Endothelial cell of umbilical vein (primary cell): Measurements from ENCODE around the gene AFTPH. TPM values are rescaled to one million over a fixed set of nuclear protein-coding genes. Genes with fewer than 3 reads are reported as not detected.
A peak's percentile ranks its signal among the peaks of the same experiment; 100 is the strongest.

ENCODE experiments used
- BruUV-seq: library from RNA; stranded (reverse); fragments of 400-500 nt; replicated peaks from 2 replicates; lab custom pipeline; 2021; lab: Mats Ljungman, UMichigan
- CTCF ChIA-PET: fragments of 300-600, 350-600 bp; sonication (Branson Sonifier 250); formaldehyde crosslinking; loops from one replicate; lab custom pipeline; 2021; ENCODE audit warnings: antibody characterized with exemption, inconsistent platforms; lab: Charles Lee
- POLR2A ChIA-PET: fragments of 300-600, 350-600 bp; sonication (Branson Sonifier 250); formaldehyde crosslinking; loops from one replicate; lab custom pipeline; 2021; ENCODE audit warnings: antibody characterized with exemption, inconsistent platforms; lab: Charles Lee
- DNase-seq: peaks from one replicate; pipeline ENCODE4 v3.0.0-alpha.2; 2011; ENCODE audit warnings: low read depth, low spot score
- FAIRE-seq: peaks from 2 replicates; lab custom pipeline; 2011; peaks lifted over from hg19 to GRCh38; lab: Jason Lieb, UNC
- H2AFZ ChIP-seq: 2 replicates; pipeline ENCODE4 v1.6.0; 2012; ENCODE audit warnings: low read depth, low read length, control low read depth, inconsistent platforms
- H3K27ac ChIP-seq: 2 replicates; pipeline ENCODE4 v1.5.1; 2011; ENCODE audit warnings: low read depth, mild to moderate bottlenecking, control low read depth, low read length, moderate library complexity; ENCODE audit not compliant: insufficient read depth
- H3K27me3 ChIP-seq, 2 experiments: 2 replicates each; pipeline versions ENCODE4 v1.6.0 to v1.6.1; 2011; ENCODE audit warnings: low read length in 2 of 2, mixed read lengths in 1 of 2; ENCODE audit not compliant: control insufficient read depth in 2 of 2, insufficient read depth in 2 of 2
- H3K36me3 ChIP-seq, 2 experiments: 2 replicates in 1 of 2; 3 replicates in 1 of 2; pipeline ENCODE4 v1.5.1; 2011; ENCODE audit warnings: low read length in 2 of 2, mild to moderate bottlenecking in 1 of 2, moderate library complexity in 1 of 2; ENCODE audit not compliant: control insufficient read depth in 2 of 2, insufficient read depth in 2 of 2; ENCODE audit errors: extremely low read depth in 1 of 2
- H3K4me1 ChIP-seq: 3 replicates; pipeline ENCODE4 v1.5.1; 2011; ENCODE audit warnings: mild to moderate bottlenecking, low read length; ENCODE audit not compliant: control insufficient read depth, insufficient read depth; ENCODE audit errors: extremely low read depth
- H3K4me2 ChIP-seq: 2 replicates; pipeline ENCODE4 v1.6.1; 2011; ENCODE audit warnings: low read length, control low read depth, mixed read lengths; ENCODE audit not compliant: insufficient read depth
- H3K4me3 ChIP-seq, 3 experiments: fragments of 200-600 bp in 1 of 3; sonication (generic), shearing (Covaris generic) in 1 of 3; replicated peaks in 1 of 3; 2 replicates each; pipeline ENCODE4 v1.5.1; 2011 to 2016; ENCODE audit warnings: control low read depth in 3 of 3, low read length in 3 of 3, mild to moderate bottlenecking in 2 of 3, inconsistent platforms in 1 of 3, low read depth in 1 of 3, moderate library complexity in 1 of 3; ENCODE audit not compliant: insufficient read depth in 1 of 3
- H3K79me2 ChIP-seq: 2 replicates; pipeline ENCODE4 v1.6.0; 2012; ENCODE audit warnings: low read length, inconsistent platforms; ENCODE audit not compliant: control insufficient read depth, insufficient read depth
- H3K9ac ChIP-seq: replicated peaks from 2 replicates; pipeline ENCODE3; 2011; ENCODE audit warnings: low read length, control low read depth; ENCODE audit not compliant: insufficient read depth; ENCODE audit errors: extremely low read depth
- H3K9me1 ChIP-seq: replicated peaks from 3 replicates; pipeline ENCODE4 v1.6.0; 2011; ENCODE audit warnings: mild to moderate bottlenecking, low read length; ENCODE audit not compliant: control insufficient read depth, insufficient read depth; ENCODE audit errors: extremely low read depth
- H3K9me3 ChIP-seq: replicated peaks from 2 replicates; pipeline ENCODE4 v1.5.1; 2012; ENCODE audit warnings: low read length, inconsistent platforms; ENCODE audit not compliant: control insufficient read depth, insufficient read depth
- H4K20me1 ChIP-seq: replicated peaks from 2 replicates; pipeline ENCODE3; 2011; ENCODE audit warnings: mild to moderate bottlenecking, low read length; ENCODE audit not compliant: control insufficient read depth, insufficient read depth; ENCODE audit errors: extremely low read depth
- EZH2 ChIP-seq: IDR thresholded peaks from 2 replicates; pipeline ENCODE4 v1.6.1; 2012; ENCODE audit warnings: borderline replicate concordance, low read depth, mild to moderate bottlenecking, moderate library complexity, low read length, inconsistent platforms; ENCODE audit not compliant: severe bottlenecking
- FOS ChIP-seq: IDR thresholded peaks from 2 replicates; pipeline ENCODE4 v1.6.1; 2011; ENCODE audit warnings: mild to moderate bottlenecking, low read length, moderate library complexity, borderline replicate concordance; ENCODE audit not compliant: insufficient read depth
- GATA2 ChIP-seq: IDR thresholded peaks from 2 replicates; pipeline ENCODE4 v1.7.0; 2011; ENCODE audit warnings: low read depth, mild to moderate bottlenecking, moderate library complexity, mixed read lengths, low read length; ENCODE audit not compliant: insufficient read length, insufficient read depth
- JUN ChIP-seq: IDR thresholded peaks from 2 replicates; pipeline ENCODE4 v1.6.1; 2011; ENCODE audit warnings: borderline replicate concordance, low read depth; ENCODE audit not compliant: insufficient read length, insufficient read depth
- MYC ChIP-seq: IDR thresholded peaks from one replicate; pipeline ENCODE4 v1.6.1; 2011; ENCODE audit warnings: mild to moderate bottlenecking, low read depth, low read length
- POLR2A ChIP-seq: IDR thresholded peaks from 2 replicates; pipeline ENCODE4 v1.6.1; 2012; ENCODE audit warnings: low read depth, mild to moderate bottlenecking, control low read depth, low read length
- POLR2AphosphoS5 ChIP-seq: IDR thresholded peaks from 2 replicates; pipeline ENCODE4 v1.6.1; 2012; ENCODE audit warnings: low read depth, mild to moderate bottlenecking, control low read depth, low read length, moderate library complexity; ENCODE audit not compliant: insufficient read depth
- dilution Hi-C: fragments of 300-500 bp; cut with MboI; formaldehyde crosslinking; loops from one replicate; pipeline ENCODE4 v1.15.0; 2019; ENCODE audit warnings: low sequenced_read_pairs; ENCODE audit not compliant: extremely low pct_ligation_motif_present
- intact Hi-C: fragments of 100-400 bp; cut with micrococcal nuclease; formaldehyde crosslinking; loops from one replicate; pipeline ENCODE4 v1.10.0; 2022
- polyA plus RNA-seq, 4 experiments: library from polyadenylated mRNA; depleted of rRNA in 3 of 4; stranded (reverse) in 3 of 4; unstranded in 1 of 4; fragments of >200 nt; gene quantifications; 2 replicates each; pipeline versions ENCODE4 v1.2.1 to v1.2.3, GENCODE V29; 2011 to 2012; ENCODE audit warnings: missing spikeins in 1 of 4
- total RNA-seq: library from RNA; stranded (reverse); gene quantifications from 2 replicates; pipeline ENCODE4 v1.2.3, GENCODE V29; 2021
- TF ChIP-seq, protein P1 (sequence below): IDR thresholded peaks from 2 replicates; pipeline ENCODE4 v1.6.1; 2011; ENCODE audit not compliant: insufficient read depth, insufficient read length
- TF ChIP-seq, protein P2 (sequence below), 2 donors: IDR thresholded peaks; 1 replicate in 1 of 2; 2 replicates in 1 of 2; pipeline ENCODE4 v1.5.1; 2011; ENCODE audit warnings: low read length in 2 of 2, mild to moderate bottlenecking in 2 of 2, moderate library complexity in 2 of 2, control low read depth in 1 of 2, inconsistent platforms in 1 of 2, low read depth in 1 of 2; ENCODE audit not compliant: insufficient read depth in 1 of 2; ENCODE audit errors: extremely low read depth in 1 of 2

Gene AFTPH
- total and polyA plus RNA-seq, 2 donors (not counting 3 experiments of a cell fraction or from before 2014, with no cell fraction given), result 6.9 to 15.3 TPM

DNA sequence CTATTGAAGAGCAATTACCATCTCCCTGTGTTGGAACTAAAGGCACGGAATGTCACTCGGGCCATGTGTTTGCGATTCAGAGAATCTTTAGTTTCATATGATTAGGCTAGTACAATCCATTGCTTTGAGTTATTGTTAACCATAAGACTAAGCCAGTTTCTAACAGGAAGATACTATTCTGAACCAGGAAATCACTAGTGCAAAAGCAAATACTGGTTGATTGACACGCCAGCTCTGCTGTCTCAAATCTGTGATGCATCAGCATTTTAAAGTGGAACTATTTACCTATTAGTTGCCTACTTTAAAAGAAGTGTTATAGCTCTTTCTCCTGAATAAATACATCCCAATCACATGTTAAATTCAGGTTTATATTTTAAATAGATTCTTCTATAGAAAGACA, 61.9 kb downstream of the AFTPH start:
- ChIA-PET POLR2A (no interaction called here), CTCF (interaction anchor here (1.2 to 4.1 kb wide), 12 partner anchors 29 to 536 kb away, joined by 4 to 60 read pairs (median 9); partner anchors contain the start of gene AFTPH)
- no peaks in the 10 kb centered on the region for H3K9me1 ChIP-seq
- dilution Hi-C loops (no loop called here), intact Hi-C loops (loop anchor here (2.0 to 5.0 kb wide), 4 partner anchors 61 to 987 kb away; no protein-coding TSS in a partner anchor)
- H3K4me3 ChIP-seq, result no peak overlapping the region
- H3K4me1 ChIP-seq, result peaks cover 8% of the 10 kb centered on the region
- H3K27me3 ChIP-seq, result no peaks in the 10 kb centered on the region
- H3K36me3 ChIP-seq, result peaks cover 0 to 2% of the 10 kb centered on the region in 2 experiments
- no TSS peak for BruUV-seq
- H3K79me2 ChIP-seq, result no peaks in the 10 kb centered on the region
- DNase-seq (peak; percentile 20), FAIRE-seq (no peak)
- H2AFZ ChIP-seq, result no peak overlapping the region
- H3K9me3 ChIP-seq, result no peaks in the 10 kb centered on the region
- H3K9ac ChIP-seq, result no peak overlapping the region
- TF ChIP-seq MYC (no peak), POLR2A (no peak), GATA2 (no peak), FOS (no peak), JUN (no peak), EZH2 (no peak), POLR2AphosphoS5 (no peak)
- TF ChIP-seq, protein P1, sequence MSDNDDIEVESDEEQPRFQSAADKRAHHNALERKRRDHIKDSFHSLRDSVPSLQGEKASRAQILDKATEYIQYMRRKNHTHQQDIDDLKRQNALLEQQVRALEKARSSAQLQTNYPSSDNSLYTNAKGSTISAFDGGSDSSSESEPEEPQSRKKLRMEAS, result no peak
- TF ChIP-seq, protein P2, sequence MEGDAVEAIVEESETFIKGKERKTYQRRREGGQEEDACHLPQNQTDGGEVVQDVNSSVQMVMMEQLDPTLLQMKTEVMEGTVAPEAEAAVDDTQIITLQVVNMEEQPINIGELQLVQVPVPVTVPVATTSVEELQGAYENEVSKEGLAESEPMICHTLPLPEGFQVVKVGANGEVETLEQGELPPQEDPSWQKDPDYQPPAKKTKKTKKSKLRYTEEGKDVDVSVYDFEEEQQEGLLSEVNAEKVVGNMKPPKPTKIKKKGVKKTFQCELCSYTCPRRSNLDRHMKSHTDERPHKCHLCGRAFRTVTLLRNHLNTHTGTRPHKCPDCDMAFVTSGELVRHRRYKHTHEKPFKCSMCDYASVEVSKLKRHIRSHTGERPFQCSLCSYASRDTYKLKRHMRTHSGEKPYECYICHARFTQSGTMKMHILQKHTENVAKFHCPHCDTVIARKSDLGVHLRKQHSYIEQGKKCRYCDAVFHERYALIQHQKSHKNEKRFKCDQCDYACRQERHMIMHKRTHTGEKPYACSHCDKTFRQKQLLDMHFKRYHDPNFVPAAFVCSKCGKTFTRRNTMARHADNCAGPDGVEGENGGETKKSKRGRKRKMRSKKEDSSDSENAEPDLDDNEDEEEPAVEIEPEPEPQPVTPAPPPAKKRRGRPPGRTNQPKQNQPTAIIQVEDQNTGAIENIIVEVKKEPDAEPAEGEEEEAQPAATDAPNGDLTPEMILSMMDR (IDR thresholded peaks at IDR 0.05; ENCODE audit: extremely low read depth in 1 of 2, insufficient read depth in 1 of 2, low read depth in 1 of 2, low read length in 2 of 2), result no peak
- H3K4me2 ChIP-seq, result no peak overlapping the region
- H3K27ac ChIP-seq, result no peak overlapping the region
- H4K20me1 ChIP-seq, result no peaks in the 10 kb centered on the region
